Fibroblast of the aortic adventitia (primary cell): ENCODE measurements around the gene KLC4. TPM values are rescaled to one million over a fixed set of nuclear protein-coding genes. Genes with fewer than 3 reads are reported as not detected.

ENCODE experiments used
- DNase-seq: peaks from one replicate; pipeline ENCODE4 v3.0.0-alpha.2; 2010; ENCODE audit warnings: low read depth
- H3K4me3 ChIP-seq: 2 replicates; pipeline ENCODE4 v1.5.1; 2011; ENCODE audit warnings: low read depth, mild to moderate bottlenecking, control low read depth, low read length, moderate library complexity
- CTCF ChIP-seq: IDR thresholded peaks from 2 replicates; pipeline ENCODE4 v1.5.1; 2011; ENCODE audit warnings: mild to moderate bottlenecking, low read length, control low read depth, inconsistent platforms; ENCODE audit not compliant: insufficient read depth
- total RNA-seq: library from RNA; depleted of rRNA; stranded (reverse); fragments of >200 nt; gene quantifications from 2 replicates; pipeline ENCODE4 v1.2.3, GENCODE V29; 2012; ENCODE audit warnings: low replicate concordance

Gene KLC4
- total RNA-seq, 1 donor, result 11.3 TPM

- no peak for DNase-seq
- H3K4me3 ChIP-seq, result no peak overlapping the region
- TF ChIP-seq CTCF, result no peak
Observed at GRCh38 chr6:43088654-43089056, 29.2 kb downstream of the KLC4 start.

GRCh38 chr6:43089467-43089866, 30.0 kb downstream of the KLC4 start:
- no peak overlapping the region for H3K4me3 ChIP-seq
- no peak for TF ChIP-seq CTCF
- DNase-seq, result no peak

- DNase-seq, result no peak
- no peak overlapping the region for H3K4me3 ChIP-seq
- TF ChIP-seq CTCF, result no peak
Observed at GRCh38 chr6:43089874-43090558, 30.6 kb downstream of the KLC4 start.

- TF ChIP-seq CTCF, result no peak
- H3K4me3 ChIP-seq, result no peak overlapping the region
- DNase-seq, result no peak
Observed at GRCh38 chr6:43090559-43090956, 31.1 kb downstream of the KLC4 start.

- DNase-seq, result no peak
- H3K4me3 ChIP-seq, result no peak overlapping the region
- TF ChIP-seq CTCF, result no peak
Observed at GRCh38 chr6:43091020-43091419, 31.6 kb downstream of the KLC4 start.

- no peak for TF ChIP-seq CTCF
- H3K4me3 ChIP-seq, result no peak overlapping the region
- no peak for DNase-seq
Observed at GRCh38 chr6:43091436-43091991, 32.1 kb downstream of the KLC4 start.

GRCh38 chr6:43092635-43093034, 33.2 kb downstream of the KLC4 start:
- DNase-seq, result no peak

More at GRCh38 chr6:43092635-43093034, 33.2 kb downstream of the KLC4 start:
- no peak overlapping the region for H3K4me3 ChIP-seq
- no peak for TF ChIP-seq CTCF
